Type B pancreatic cell (in vitro differentiated cells): ENCODE measurements around the gene DYNLT4. TPM values are rescaled to one million over a fixed set of nuclear protein-coding genes. Genes with fewer than 3 reads are reported as not detected.
"Not testable (repeated sequence)": the region's sequence is repeated elsewhere in the genome, so short reads cannot be mapped to it uniquely, and the experiment has no call there.

Experiments
- DNase-seq: peaks from one replicate; pipeline ENCODE4 v3.0.0; 2021; ENCODE audit warnings: mixed read lengths; ENCODE audit not compliant: unreplicated experiment; ENCODE audit errors: extremely low spot score
- H3K27ac Mint-ChIP-seq: 2 replicates; pipeline ENCODE4 v1.8.0; 2021; ENCODE audit warnings: mild to moderate bottlenecking, mixed read lengths
- H3K27me3 Mint-ChIP-seq: 2 replicates; pipeline ENCODE4 v1.8.0; 2021; ENCODE audit warnings: mixed read lengths
- H3K36me3 Mint-ChIP-seq: 2 replicates; pipeline ENCODE4 v1.8.0; 2021; ENCODE audit warnings: mixed read lengths
- H3K4me1 Mint-ChIP-seq: one replicate; pipeline ENCODE4 v1.8.0; 2021; ENCODE audit warnings: mixed read lengths; ENCODE audit not compliant: unreplicated experiment
- H3K4me3 Mint-ChIP-seq: 2 replicates; pipeline ENCODE4 v1.8.0; 2021; ENCODE audit warnings: mild to moderate bottlenecking, mixed read lengths
- H3K9me3 Mint-ChIP-seq: 2 replicates; pipeline ENCODE4 v1.8.0; 2021; ENCODE audit warnings: mixed read lengths
- total RNA-seq: library from RNA; stranded (reverse); gene quantifications from 2 replicates; pipeline ENCODE4 v1.2.1, GENCODE V29; 2021; ENCODE audit warnings: low replicate concordance
- TF ChIP-seq, protein P1 (sequence below): fragments of 200-600 bp; sonication (generic); conservative IDR thresholded peaks from 2 replicates; pipeline ENCODE4 v1.5.0; 2021; ENCODE audit warnings: antibody characterized with exemption, mild to moderate bottlenecking

Gene DYNLT4
- total RNA-seq, 1 donor from 2014 or later = 1.1 TPM

DNA sequence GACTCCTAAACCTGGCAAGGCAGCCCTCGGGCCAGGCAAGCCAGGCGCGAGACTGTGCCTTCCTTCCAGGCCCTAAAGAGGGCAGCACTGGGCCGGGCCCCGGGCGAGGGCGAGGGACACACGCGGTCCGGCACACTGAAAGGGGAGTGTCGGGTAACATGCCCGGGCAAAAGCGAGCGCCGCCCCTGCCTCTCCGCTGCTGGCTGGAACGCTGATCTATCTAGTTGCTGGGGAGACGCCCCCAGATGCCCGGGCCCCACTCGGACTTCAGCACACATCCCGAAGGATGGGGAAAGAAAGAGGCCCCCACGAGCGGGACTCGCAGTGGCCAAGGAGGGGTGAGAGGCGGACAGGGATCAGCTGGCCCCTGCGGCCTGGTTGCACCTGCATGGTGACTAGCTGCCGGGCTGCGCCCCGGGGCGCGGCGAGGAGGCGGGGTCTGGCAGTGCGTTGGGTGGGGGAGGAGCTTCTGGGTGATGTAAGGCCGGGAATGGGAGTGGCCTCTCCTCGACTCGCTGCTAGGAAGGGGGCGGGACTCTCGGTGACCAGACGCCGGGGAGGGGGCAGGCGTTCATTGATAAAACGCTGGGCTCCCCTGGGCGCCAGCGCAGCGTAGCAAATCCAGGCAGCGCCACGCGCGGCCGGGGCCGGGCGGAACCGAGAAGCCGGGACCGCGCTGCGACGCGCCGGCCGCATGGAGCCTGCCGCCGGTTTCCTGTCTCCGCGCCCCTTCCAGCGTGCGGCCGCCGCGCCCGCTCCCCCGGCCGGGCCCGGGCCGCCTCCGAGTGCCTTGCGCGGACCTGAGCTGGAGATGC is 7.2 kb downstream of the DYNLT4 start, which contains the start of gene PLK3:
Gene PLK3, plus strand, starts transcription at position 608 of the 815 bp plus-strand sequence. Its CDS starts 87 bp downstream, at position 695.
- Mint-ChIP-seq H3K36me3 (peaks cover 11% of the 10 kb centered on the region), H3K27me3 (no peaks in the 10 kb centered on the region), H3K9me3 (no peaks in the 10 kb centered on the region), H3K4me3 (peak within 1 kb of the TSS; percentile 97), H3K27ac (peak within 1 kb of the TSS; percentile 99), H3K4me1 (peaks cover 15% of the 10 kb centered on the region)
- DNase-seq = peak; percentile 96
- TF ChIP-seq, protein P1, sequence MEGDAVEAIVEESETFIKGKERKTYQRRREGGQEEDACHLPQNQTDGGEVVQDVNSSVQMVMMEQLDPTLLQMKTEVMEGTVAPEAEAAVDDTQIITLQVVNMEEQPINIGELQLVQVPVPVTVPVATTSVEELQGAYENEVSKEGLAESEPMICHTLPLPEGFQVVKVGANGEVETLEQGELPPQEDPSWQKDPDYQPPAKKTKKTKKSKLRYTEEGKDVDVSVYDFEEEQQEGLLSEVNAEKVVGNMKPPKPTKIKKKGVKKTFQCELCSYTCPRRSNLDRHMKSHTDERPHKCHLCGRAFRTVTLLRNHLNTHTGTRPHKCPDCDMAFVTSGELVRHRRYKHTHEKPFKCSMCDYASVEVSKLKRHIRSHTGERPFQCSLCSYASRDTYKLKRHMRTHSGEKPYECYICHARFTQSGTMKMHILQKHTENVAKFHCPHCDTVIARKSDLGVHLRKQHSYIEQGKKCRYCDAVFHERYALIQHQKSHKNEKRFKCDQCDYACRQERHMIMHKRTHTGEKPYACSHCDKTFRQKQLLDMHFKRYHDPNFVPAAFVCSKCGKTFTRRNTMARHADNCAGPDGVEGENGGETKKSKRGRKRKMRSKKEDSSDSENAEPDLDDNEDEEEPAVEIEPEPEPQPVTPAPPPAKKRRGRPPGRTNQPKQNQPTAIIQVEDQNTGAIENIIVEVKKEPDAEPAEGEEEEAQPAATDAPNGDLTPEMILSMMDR = peak; percentile 90

DNA sequence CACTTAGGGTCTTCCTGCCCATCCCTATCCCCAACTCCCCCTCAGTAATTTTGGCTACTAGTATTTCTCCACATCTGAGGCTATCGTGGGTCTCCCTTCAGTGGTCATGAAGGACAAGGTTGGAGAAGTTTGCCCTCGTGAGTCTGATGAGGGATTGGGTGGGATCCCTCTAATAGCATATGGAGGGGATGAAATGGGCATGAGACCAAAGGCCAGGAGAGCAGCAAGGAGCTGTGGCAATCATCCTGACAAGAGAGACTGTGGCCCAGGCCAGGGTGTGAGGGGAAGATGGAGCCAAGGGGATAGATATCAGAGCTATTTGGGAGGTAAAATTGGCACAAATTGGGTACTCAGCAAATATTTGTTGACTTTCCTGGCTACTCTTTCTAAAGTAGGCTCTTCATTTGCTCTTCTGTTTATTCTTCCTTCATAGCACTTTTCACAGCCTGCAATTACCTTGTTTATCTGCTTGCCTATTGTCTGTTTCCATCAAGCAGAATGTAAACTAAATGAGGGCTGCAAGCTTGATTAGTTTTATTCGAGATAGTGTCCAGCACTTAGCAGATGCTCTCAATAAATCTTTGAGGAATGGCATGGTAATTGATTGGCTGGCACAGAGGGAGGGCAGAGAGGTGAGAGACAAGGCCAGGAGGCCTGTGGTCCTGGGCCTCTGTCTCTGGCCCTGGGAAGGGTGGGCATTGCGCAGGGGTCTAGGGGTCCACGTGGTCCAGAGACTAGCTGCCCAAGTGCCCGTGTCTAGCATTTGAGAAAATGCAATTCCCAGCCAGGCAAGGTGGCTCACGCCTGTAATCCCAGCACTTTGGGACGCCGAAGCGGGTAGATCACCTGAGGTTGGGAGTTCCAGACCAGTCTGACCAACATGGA is 8.4 kb downstream of the DYNLT4 start:
- Mint-ChIP-seq H3K9me3 (no peaks in the 10 kb centered on the region), H3K36me3 (peaks cover 11% of the 10 kb centered on the region), H3K4me3 (peak overlapping the region; percentile 59), H3K27ac (peak overlapping the region; percentile 99), H3K4me1 (peaks cover 15% of the 10 kb centered on the region), H3K27me3 (no peaks in the 10 kb centered on the region)
- TF ChIP-seq, protein P1 = no peak
- DNase-seq = no peak

DNA sequence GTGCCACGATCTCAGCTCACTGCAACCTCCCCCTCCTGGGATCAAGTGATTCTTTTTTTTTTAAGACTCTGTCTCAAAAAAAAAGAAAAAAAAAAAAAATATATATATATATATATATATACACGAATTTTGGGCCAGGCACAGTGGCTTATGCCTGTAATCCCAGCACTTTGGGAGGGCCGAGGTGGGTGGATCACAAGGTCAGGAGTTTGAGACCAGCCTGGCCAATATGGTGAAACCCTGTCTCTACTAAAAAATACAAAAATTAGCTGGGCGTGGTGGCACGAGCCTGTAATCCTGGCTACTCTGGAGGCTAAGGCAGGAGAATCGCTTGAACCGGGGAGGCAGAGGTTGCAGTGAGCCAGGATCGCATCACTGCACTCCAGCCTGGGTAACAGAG is 9.3 kb downstream of the DYNLT4 start:
- H3K36me3 Mint-ChIP-seq, H3K4me3 Mint-ChIP-seq, H3K27ac Mint-ChIP-seq, H3K9me3 Mint-ChIP-seq, DNase-seq, H3K27me3 Mint-ChIP-seq: not testable (repeated sequence)
- H3K4me1 Mint-ChIP-seq = peaks cover 20% of the 10 kb centered on the region

DNA sequence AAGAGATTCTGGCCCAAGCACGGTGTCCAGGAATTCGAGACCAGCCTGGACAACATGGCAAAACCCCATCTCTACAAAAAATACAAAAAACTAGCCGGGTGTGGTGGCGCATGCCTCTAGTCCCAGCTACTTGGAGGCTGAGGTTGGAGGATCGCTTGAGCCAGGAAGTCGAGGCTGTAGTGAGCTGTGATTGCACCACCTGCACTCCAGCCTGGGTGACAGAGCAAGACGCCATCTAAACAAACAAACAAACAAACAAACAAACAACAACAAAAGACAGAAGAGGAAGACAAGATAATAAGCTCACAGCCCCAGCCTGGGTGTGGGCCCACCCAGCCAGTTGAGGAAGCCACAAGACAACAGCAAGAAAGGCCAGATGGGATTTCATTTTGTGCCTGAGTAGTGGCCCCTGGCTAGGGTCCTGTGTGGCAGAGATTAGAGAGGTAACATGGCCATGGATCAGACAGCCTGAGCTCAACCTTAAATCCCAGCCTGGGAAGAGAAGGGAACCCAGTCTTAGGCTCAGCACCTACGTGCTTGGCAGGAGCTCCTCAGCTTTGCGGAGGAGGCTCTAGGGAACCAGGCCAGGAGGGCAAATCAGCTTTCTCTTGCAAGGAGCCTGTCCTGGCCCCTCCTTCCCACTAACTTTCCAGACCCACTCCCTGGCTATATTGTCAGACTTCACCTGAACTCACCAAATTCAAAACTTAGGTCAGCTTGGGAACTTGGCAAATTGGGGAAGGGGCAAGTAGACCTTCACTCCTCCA is 14.2 kb downstream of the DYNLT4 start:
- Mint-ChIP-seq H3K27ac (peak overlapping the region; percentile 20), H3K36me3 (no peaks in the 10 kb centered on the region), H3K27me3 (no peaks in the 10 kb centered on the region), H3K4me1 (peaks cover 9% of the 10 kb centered on the region), H3K4me3 (no peak overlapping the region), H3K9me3 (no peaks in the 10 kb centered on the region)
- TF ChIP-seq, protein P1 = no peak
- DNase-seq = no peak

DNA sequence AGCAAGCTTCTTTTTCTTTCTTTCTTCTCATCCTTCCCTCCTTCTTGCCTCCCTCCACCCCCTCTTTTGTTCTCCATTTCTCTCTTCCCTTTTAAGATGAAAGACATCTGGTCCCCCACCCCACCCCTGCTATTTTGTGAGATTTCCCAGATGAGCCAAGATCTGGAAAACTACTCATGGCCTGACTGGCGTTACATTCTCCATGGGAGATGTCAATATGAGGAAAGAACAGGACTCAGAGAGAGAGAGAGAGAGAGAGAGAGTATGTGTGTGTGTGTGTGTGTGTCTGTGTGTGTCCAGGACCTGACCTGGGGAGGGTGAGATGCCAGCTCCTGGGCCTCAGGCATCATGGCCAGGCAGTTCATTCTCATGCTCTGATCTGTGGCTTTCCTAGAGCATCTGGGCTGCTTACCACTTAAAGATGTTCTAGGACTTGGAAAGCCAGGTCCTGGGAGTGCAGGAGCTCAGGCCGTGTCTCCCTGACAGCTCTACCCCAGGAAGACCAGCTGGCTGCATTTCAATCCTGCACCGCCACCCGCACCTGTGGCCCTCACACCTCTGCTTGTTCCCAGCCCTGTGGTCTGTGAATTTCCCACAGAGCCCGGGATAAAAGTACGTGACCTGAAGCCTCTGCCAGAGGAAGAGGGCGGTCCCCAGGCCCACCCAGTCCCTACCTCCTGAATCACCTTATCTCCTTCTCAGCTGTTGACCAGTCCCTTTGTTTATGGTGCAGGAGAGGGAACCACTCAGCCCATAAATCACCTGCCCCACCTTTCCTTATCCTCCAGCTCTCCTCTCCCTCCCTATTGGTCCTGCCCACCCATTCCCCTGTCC is 16.0 kb downstream of the DYNLT4 start:
- DNase-seq = no peak

More for the DNA sequence above, 16.0 kb downstream of the DYNLT4 start:
- TF ChIP-seq, protein P1 = no peak
- no peak overlapping the region for H3K4me3 Mint-ChIP-seq
- H3K27me3 Mint-ChIP-seq = no peaks in the 10 kb centered on the region
- no peaks in the 10 kb centered on the region for H3K9me3 Mint-ChIP-seq
- H3K36me3 Mint-ChIP-seq = no peaks in the 10 kb centered on the region
- H3K4me1 Mint-ChIP-seq = peaks cover 13% of the 10 kb centered on the region
- H3K27ac Mint-ChIP-seq = no peak overlapping the region
